Measurements from ENCODE around the gene IRS1.

- TF ChIP-seq CTCF (IDR thresholded peaks at IDR 0.05) (no peak), EP300 (IDR thresholded peaks at IDR 0.05; ENCODE audit: low read depth) (no peak), POLR2A (IDR thresholded peaks at IDR 0.05) (no peak), POLR2AphosphoS5 (IDR thresholded peaks at IDR 0.05) (no peak)
Measured at GRCh38 chr2:226690461-226691024, 109.1 kb downstream of the IRS1 start.
